Measurements from ENCODE around the gene ANGPTL1.

ANGPTL1 gene

GRCh38 chr1:178901482-178902125, 30.7 kb upstream of the ANGPTL1 start:
- Histone ChIP-seq H4K20me1 (ENCODE audit: insufficient read depth) (no peaks in the 10 kb centered on the region), H3K4me2 (no peak overlapping the region), H3K36me3 (ENCODE audit: insufficient read depth) (no peaks in the 10 kb centered on the region), H3K27ac (no peak overlapping the region), H2AFZ (ENCODE audit: low read depth) (no peak overlapping the region), H3K4me3 (IDR thresholded peaks at IDR 0.05; ENCODE audit: insufficient read depth, low read depth, low read length) (no peak overlapping the region), H3K79me2 (ENCODE audit: insufficient read depth, low read depth) (no peaks in the 10 kb centered on the region), H3K4me1 (ENCODE audit: low read depth, poor library complexity, severe bottlenecking) (peaks cover 26% of the 10 kb centered on the region), H3K9ac (no peak overlapping the region), H3K27me3 (ENCODE audit: insufficient read depth, low read depth) (no peaks in the 10 kb centered on the region)
- TF ChIP-seq, protein P1, sequence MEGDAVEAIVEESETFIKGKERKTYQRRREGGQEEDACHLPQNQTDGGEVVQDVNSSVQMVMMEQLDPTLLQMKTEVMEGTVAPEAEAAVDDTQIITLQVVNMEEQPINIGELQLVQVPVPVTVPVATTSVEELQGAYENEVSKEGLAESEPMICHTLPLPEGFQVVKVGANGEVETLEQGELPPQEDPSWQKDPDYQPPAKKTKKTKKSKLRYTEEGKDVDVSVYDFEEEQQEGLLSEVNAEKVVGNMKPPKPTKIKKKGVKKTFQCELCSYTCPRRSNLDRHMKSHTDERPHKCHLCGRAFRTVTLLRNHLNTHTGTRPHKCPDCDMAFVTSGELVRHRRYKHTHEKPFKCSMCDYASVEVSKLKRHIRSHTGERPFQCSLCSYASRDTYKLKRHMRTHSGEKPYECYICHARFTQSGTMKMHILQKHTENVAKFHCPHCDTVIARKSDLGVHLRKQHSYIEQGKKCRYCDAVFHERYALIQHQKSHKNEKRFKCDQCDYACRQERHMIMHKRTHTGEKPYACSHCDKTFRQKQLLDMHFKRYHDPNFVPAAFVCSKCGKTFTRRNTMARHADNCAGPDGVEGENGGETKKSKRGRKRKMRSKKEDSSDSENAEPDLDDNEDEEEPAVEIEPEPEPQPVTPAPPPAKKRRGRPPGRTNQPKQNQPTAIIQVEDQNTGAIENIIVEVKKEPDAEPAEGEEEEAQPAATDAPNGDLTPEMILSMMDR (conservative IDR thresholded peaks at IDR 0.05; ENCODE audit: low read depth, low read length) = no peak

GRCh38 chr1:178899402-178899801, 28.5 kb upstream of the ANGPTL1 start:
- no peak overlapping the region for H2AFZ ChIP-seq (ENCODE audit: low read depth)
- no peaks in the 10 kb centered on the region for H3K79me2 ChIP-seq (ENCODE audit: insufficient read depth, low read depth)
- H3K36me3 ChIP-seq (ENCODE audit: insufficient read depth) = no peaks in the 10 kb centered on the region
- TF ChIP-seq, protein P1 (conservative IDR thresholded peaks at IDR 0.05; ENCODE audit: low read depth, low read length) = no peak
- H3K27me3 ChIP-seq (ENCODE audit: insufficient read depth, low read depth) = no peaks in the 10 kb centered on the region
- no peak overlapping the region for H3K27ac ChIP-seq
- peak overlapping the region; percentile 37 for H3K4me3 ChIP-seq (IDR thresholded peaks at IDR 0.05; ENCODE audit: insufficient read depth, low read depth, low read length)
- H3K4me2 ChIP-seq = peak overlapping the region; percentile 39
- H4K20me1 ChIP-seq (ENCODE audit: insufficient read depth) = no peaks in the 10 kb centered on the region
- H3K9ac ChIP-seq = no peak overlapping the region
- peaks cover 26% of the 10 kb centered on the region for H3K4me1 ChIP-seq (ENCODE audit: low read depth, poor library complexity, severe bottlenecking)

DNA sequence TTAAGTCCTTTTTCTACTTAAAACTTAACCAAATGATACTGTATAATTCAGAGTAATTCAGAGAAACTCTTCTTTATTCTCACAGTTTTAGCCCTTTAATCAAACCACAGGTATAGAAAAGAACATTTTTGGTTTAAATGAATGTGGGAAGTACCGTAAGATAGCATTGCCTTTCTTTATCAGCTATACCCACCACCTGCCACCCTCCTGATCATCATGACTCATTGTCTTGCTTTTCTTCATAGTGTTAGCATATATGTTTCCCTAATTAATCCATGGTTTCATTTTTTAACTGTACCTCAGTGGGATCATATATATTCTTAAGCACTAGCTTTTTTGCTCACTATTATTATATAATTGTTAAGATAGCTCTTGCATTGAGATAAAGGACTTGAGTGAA, 27.5 kb upstream of the ANGPTL1 start:
- Histone ChIP-seq H3K4me3 (IDR thresholded peaks at IDR 0.05; ENCODE audit: insufficient read depth, low read depth, low read length) (no peak overlapping the region), H3K4me1 (ENCODE audit: low read depth, poor library complexity, severe bottlenecking) (peaks cover 26% of the 10 kb centered on the region), H3K27ac (no peak overlapping the region), H3K9ac (no peak overlapping the region), H3K27me3 (ENCODE audit: insufficient read depth, low read depth) (no peaks in the 10 kb centered on the region), H3K79me2 (ENCODE audit: insufficient read depth, low read depth) (no peaks in the 10 kb centered on the region), H2AFZ (ENCODE audit: low read depth) (no peak overlapping the region), H3K4me2 (no peak overlapping the region), H3K36me3 (ENCODE audit: insufficient read depth) (no peaks in the 10 kb centered on the region), H4K20me1 (ENCODE audit: insufficient read depth) (no peaks in the 10 kb centered on the region)
- TF ChIP-seq, protein P1 (conservative IDR thresholded peaks at IDR 0.05; ENCODE audit: low read depth, low read length) = no peak

GRCh38 chr1:178895928-178896327, 25.1 kb upstream of the ANGPTL1 start:
- H3K4me1 ChIP-seq (ENCODE audit: low read depth, poor library complexity, severe bottlenecking) = peaks cover 26% of the 10 kb centered on the region
- no peak overlapping the region for H3K4me2 ChIP-seq
- no peaks in the 10 kb centered on the region for H3K27me3 ChIP-seq (ENCODE audit: insufficient read depth, low read depth)
- no peaks in the 10 kb centered on the region for H3K36me3 ChIP-seq (ENCODE audit: insufficient read depth)
- H3K4me3 ChIP-seq (IDR thresholded peaks at IDR 0.05; ENCODE audit: insufficient read depth, low read depth, low read length) = no peak overlapping the region
- TF ChIP-seq, protein P1 (conservative IDR thresholded peaks at IDR 0.05; ENCODE audit: low read depth, low read length) = no peak
- H3K79me2 ChIP-seq (ENCODE audit: insufficient read depth, low read depth) = no peaks in the 10 kb centered on the region
- no peaks in the 10 kb centered on the region for H4K20me1 ChIP-seq (ENCODE audit: insufficient read depth)
- H3K9ac ChIP-seq = no peak overlapping the region
- H2AFZ ChIP-seq (ENCODE audit: low read depth) = no peak overlapping the region
- no peak overlapping the region for H3K27ac ChIP-seq

Data from KMS-11 (cell line).